ENCODE measurements around the gene FAM117A.

- TF ChIP-seq CTCF (IDR thresholded peaks at IDR 0.05), result no peak
- TF ChIP-seq FOXP1 (CRISPR knock-in tag; IDR thresholded peaks at IDR 0.05; ENCODE audit: borderline replicate concordance), result no peak
- no peak for TF ChIP-seq AFF4 (CRISPR knock-in tag; IDR thresholded peaks at IDR 0.05; ENCODE audit: borderline replicate concordance)
- no peak for TF ChIP-seq ATF3 (CRISPR knock-in tag; conservative IDR thresholded peaks at IDR 0.05)
- no peak for TF ChIP-seq KAT7 (CRISPR knock-in tag; IDR thresholded peaks at IDR 0.05; ENCODE audit: borderline replicate concordance)
- TF ChIP-seq ATF2 (CRISPR knock-in tag; IDR thresholded peaks at IDR 0.05; ENCODE audit: borderline replicate concordance, low read depth), result no peak
- no peak for TF ChIP-seq ATF6 (CRISPR knock-in tag; IDR thresholded peaks at IDR 0.05)
- TF ChIP-seq ETV6 (CRISPR knock-in tag; IDR thresholded peaks at IDR 0.05), result no peak
- no peak for TF ChIP-seq MAX (CRISPR knock-in tag; IDR thresholded peaks at IDR 0.05)
- TF ChIP-seq ZNF281 (CRISPR knock-in tag; IDR thresholded peaks at IDR 0.05), result no peak
- TF ChIP-seq NFE2L1 (CRISPR knock-in tag; IDR thresholded peaks at IDR 0.05), result no peak
- no peak for TF ChIP-seq MLX (CRISPR knock-in tag; IDR thresholded peaks at IDR 0.05)
These were observed 18.5 kb downstream of the FAM117A start for GRCh38 chr17:49745175-49746139.
